Kidney epithelial cell (primary cell): Measurements from ENCODE around the gene ZMYM5. TPM values are rescaled to one million over a fixed set of nuclear protein-coding genes. Genes with fewer than 3 reads are reported as not detected.
"Not testable (repeated sequence)": the region's sequence is repeated elsewhere in the genome, so short reads cannot be mapped to it uniquely, and the experiment has no call there.

Source experiments
- DNase-seq: peaks from one replicate; pipeline ENCODE4 v3.0.0-alpha.2; 2010; ENCODE audit warnings: low read depth
- H3K27me3 ChIP-seq: 2 replicates; pipeline ENCODE4 v1.6.0; 2011; ENCODE audit warnings: low read length; ENCODE audit not compliant: control insufficient read depth, insufficient read depth
- H3K36me3 ChIP-seq: 2 replicates; pipeline ENCODE4 v1.5.1; 2011; ENCODE audit warnings: low read length; ENCODE audit not compliant: control insufficient read depth, insufficient read depth
- H3K4me3 ChIP-seq: 2 replicates; pipeline ENCODE4 v1.5.1; 2011; ENCODE audit warnings: low read depth, mild to moderate bottlenecking, control low read depth, low read length
- CTCF ChIP-seq: IDR thresholded peaks from 2 replicates; pipeline ENCODE4 v1.5.1; 2011; ENCODE audit warnings: mild to moderate bottlenecking, moderate library complexity, low read length, control low read depth, inconsistent platforms; ENCODE audit not compliant: insufficient read depth, poor library complexity, severe bottlenecking
- total RNA-seq: library from RNA; depleted of rRNA; stranded (reverse); fragments of >200 nt; gene quantifications from 2 replicates; pipeline ENCODE4 v1.2.3, GENCODE V29; 2015

ZMYM5 gene
- total RNA-seq, 1 donor from 2014 or later = 11.4 TPM

GRCh38 chr13:19861762-19862161, 1.7 kb downstream of the ZMYM5 start:
- DNase-seq = no peak
- TF ChIP-seq CTCF = no peak
- Histone ChIP-seq H3K27me3 (no peaks in the 10 kb centered on the region), H3K4me3 (peak overlapping the region; percentile 70), H3K36me3 (no peaks in the 10 kb centered on the region)

GRCh38 chr13:19860884-19861655, 2.4 kb downstream of the ZMYM5 start:
- peak; percentile 34 for DNase-seq
- Histone ChIP-seq H3K36me3 (no peaks in the 10 kb centered on the region), H3K4me3 (no peak overlapping the region), H3K27me3 (no peaks in the 10 kb centered on the region)
- no peak for TF ChIP-seq CTCF

- DNase-seq, H3K4me3 ChIP-seq, H3K27me3 ChIP-seq, H3K36me3 ChIP-seq: not testable (repeated sequence)
Measured at GRCh38 chr13:19857637-19858036, 5.8 kb downstream of the ZMYM5 start.

GRCh38 chr13:19852766-19853165, 10.7 kb downstream of the ZMYM5 start:
- no peak for DNase-seq
- no peaks in the 10 kb centered on the region for H3K27me3 ChIP-seq
- H3K36me3 ChIP-seq = peaks cover 2% of the 10 kb centered on the region
- no peak overlapping the region for H3K4me3 ChIP-seq
- TF ChIP-seq CTCF = no peak

- Histone ChIP-seq H3K27me3 (no peaks in the 10 kb centered on the region), H3K4me3 (no peak overlapping the region), H3K36me3 (peaks cover 2% of the 10 kb centered on the region)
- peak; percentile 69 for DNase-seq
- TF ChIP-seq CTCF = no peak
Measured at GRCh38 chr13:19845758-19846157, 17.7 kb downstream of the ZMYM5 start.

GRCh38 chr13:19838865-19839275, 24.6 kb downstream of the ZMYM5 start:
- Histone ChIP-seq H3K36me3 (peaks cover 2% of the 10 kb centered on the region), H3K27me3 (no peaks in the 10 kb centered on the region), H3K4me3 (no peak overlapping the region)
- TF ChIP-seq CTCF = no peak
- no peak for DNase-seq
